ENCODE results near the gene HAAO. TPM values are rescaled to one million over a fixed set of nuclear protein-coding genes. Genes with fewer than 3 reads are reported as not detected.

The HAAO gene
- total RNA-seq, 1 donor from 2014 or later: 6.1 TPM

DNA sequence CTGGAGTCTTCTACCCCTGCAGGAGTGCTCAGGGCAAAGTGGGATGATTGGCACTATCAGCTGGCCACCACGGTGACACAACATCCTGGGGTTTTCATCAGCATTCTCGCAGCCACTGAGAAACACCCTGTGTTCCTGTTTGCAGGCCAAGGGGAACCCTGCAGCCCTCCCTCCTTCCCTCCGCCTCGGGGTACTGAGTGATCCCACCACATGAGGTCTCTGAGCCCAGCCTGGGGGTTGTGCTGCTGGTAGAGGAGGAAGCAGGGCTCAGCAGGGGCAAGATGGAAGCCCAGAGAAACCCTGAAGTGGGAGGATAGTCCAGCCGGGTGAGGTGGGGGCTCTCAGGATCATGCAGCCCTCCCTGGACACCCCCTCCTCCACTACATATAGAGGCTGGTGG lies 28.3 kb downstream of the HAAO start, which contains the start of gene OXER1:
Gene OXER1, minus strand, starts transcription at position 40 of the 400 bp plus-strand sequence. CDS start 73 bp downstream, outside the sequence.
- Histone ChIP-seq H3K4me1 (no peaks in the 10 kb centered on the region), H3K27me3 (ENCODE audit: low read depth) (no peaks in the 10 kb centered on the region), H3K27ac (no peak within 1 kb of the TSS), H3K36me3 (no peaks in the 10 kb centered on the region), H3K9me3 (no peaks in the 10 kb centered on the region), H3K4me3 (no peak within 1 kb of the TSS)
- ATAC-seq (peak; percentile 5 to 26), DNase-seq (no peak)
- TF ChIP-seq, protein P1, sequence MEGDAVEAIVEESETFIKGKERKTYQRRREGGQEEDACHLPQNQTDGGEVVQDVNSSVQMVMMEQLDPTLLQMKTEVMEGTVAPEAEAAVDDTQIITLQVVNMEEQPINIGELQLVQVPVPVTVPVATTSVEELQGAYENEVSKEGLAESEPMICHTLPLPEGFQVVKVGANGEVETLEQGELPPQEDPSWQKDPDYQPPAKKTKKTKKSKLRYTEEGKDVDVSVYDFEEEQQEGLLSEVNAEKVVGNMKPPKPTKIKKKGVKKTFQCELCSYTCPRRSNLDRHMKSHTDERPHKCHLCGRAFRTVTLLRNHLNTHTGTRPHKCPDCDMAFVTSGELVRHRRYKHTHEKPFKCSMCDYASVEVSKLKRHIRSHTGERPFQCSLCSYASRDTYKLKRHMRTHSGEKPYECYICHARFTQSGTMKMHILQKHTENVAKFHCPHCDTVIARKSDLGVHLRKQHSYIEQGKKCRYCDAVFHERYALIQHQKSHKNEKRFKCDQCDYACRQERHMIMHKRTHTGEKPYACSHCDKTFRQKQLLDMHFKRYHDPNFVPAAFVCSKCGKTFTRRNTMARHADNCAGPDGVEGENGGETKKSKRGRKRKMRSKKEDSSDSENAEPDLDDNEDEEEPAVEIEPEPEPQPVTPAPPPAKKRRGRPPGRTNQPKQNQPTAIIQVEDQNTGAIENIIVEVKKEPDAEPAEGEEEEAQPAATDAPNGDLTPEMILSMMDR (IDR thresholded peaks at IDR 0.05): no peak
- intact Hi-C loops (cut with DNase I): no loop called here

DNA sequence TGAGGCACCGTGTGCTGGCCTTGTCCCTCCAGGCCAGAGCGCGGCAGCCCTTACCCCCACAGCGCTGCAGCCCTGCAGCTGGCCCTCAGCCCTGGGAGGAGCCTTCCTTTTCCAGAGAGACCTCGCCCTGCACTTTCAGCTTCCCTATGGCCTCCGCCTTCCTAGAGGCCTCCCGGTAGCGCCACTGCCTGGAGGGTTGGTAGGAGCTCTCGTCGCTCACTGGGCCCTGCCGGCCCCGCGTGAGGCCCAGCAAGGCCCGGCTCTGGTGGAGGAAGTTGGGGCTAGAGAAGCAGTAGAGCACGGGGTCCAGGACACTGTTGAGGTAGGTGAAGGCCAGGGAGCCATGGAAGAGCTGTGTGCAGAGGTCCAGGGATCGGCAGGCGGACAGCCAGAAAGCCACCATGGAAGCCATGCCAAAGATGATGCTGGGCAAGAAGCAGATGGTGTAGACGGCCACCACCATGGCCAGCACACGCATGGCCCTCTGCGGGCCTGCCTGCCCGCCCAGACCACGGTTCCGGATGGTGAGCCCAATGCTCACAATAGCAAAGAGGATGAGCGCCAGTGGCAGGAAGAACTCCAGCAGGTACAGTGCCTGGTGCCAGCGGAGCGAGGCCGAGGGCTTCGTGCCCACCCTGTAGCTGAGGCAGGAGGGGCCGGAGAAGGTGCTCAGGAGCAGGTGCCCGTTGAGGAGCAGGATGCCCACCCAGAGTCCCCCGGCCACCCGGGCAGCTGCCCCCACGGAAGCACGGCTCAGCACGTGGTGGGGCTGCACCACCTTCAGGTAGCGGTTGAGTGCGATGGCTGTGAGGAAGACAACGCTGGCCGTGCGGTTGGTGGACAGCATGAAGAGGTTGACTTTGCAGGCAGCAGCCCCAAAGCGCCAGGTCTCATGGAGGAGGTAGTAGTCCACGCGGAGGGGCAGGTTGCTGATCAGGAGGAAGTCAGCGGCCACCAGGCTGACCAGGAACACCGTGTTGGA lies 29.3 kb downstream of the HAAO start:
- no peaks in the 10 kb centered on the region for H3K9me3 ChIP-seq
- H3K36me3 ChIP-seq: no peaks in the 10 kb centered on the region
- DNase-seq (no peak), ATAC-seq (no peak)
- H3K4me3 ChIP-seq: no peak overlapping the region
- intact Hi-C loops (cut with DNase I): no loop called here
- TF ChIP-seq, protein P1 (IDR thresholded peaks at IDR 0.05): no peak
- no peak overlapping the region for H3K27ac ChIP-seq
- H3K4me1 ChIP-seq: no peaks in the 10 kb centered on the region
- H3K27me3 ChIP-seq (ENCODE audit: low read depth): no peaks in the 10 kb centered on the region

DNA sequence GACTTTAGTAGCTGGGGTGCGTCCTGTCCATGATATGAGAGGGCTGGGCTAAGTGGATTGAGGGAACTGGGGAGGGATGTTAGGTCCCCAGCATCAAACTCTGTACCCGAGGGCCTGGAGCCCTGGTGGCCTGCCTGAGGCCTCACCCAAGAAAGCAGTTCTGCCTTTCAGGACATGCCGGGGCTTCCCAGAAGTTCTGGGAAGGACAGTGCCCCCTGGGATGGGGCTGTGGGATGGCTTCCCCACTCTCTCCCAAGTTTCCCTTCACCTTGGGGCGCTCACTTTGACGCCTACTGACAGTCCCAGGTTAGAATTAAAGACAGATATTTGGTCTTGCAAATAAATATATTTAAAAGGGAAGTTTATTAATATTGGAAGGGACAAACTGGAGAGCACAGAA lies 30.2 kb downstream of the HAAO start:
- no peaks in the 10 kb centered on the region for H3K9me3 ChIP-seq
- H3K4me3 ChIP-seq: no peak overlapping the region
- TF ChIP-seq, protein P1 (IDR thresholded peaks at IDR 0.05): no peak
- H3K36me3 ChIP-seq: no peaks in the 10 kb centered on the region
- no peak for ATAC-seq
- no peak overlapping the region for H3K27ac ChIP-seq
- H3K27me3 ChIP-seq (ENCODE audit: low read depth): no peaks in the 10 kb centered on the region
- intact Hi-C loops (cut with DNase I): no loop called here
- no peaks in the 10 kb centered on the region for H3K4me1 ChIP-seq
- DNase-seq: no peak

DNA sequence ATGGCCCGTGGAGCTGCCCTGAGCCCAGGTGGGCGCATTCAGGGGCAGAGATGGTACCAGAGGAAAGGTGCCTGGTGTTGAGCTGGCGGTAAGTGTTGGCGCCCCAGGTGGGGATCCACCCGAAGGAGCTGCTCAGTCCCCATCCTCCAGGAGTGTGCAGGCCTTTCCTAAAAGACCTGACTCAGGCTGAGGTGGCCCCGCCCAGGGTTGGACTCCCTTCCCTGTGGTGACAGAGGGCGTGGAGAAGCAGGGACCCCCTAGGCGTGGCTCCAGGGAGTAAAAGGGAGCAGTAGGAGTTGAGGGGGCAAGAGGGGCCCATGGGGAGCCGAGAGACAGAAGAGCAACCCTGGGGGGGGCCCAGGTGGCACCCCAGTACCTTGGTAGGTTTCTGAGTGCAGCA lies 30.8 kb downstream of the HAAO start:
- H3K27ac ChIP-seq: no peak overlapping the region
- H3K27me3 ChIP-seq (ENCODE audit: low read depth): no peaks in the 10 kb centered on the region
- ATAC-seq: no peak
- H3K4me3 ChIP-seq: no peak overlapping the region
- intact Hi-C loops (cut with DNase I): no loop called here
- no peaks in the 10 kb centered on the region for H3K36me3 ChIP-seq
- TF ChIP-seq, protein P1 (IDR thresholded peaks at IDR 0.05): no peak
- no peak for DNase-seq
- H3K4me1 ChIP-seq: no peaks in the 10 kb centered on the region
- no peaks in the 10 kb centered on the region for H3K9me3 ChIP-seq

DNA sequence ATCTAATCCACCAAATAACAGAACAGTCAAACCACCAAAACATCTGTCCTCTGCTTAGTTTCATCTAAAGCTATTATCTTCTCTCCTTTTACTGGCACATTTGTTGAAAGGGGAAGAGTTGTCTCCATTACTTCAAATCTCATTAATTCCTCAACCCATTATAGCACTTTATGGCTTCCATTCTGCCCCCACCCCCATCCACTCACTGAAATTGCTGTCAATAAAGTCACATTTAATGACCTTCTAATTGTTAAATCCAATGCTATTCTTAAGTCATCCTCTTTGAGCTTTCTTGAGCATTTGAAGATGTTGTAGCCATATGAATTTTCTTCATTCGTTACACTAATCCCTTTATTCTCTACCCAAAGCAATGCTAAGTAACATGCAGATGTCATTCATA lies 33.6 kb downstream of the HAAO start:
- no peak overlapping the region for H3K27ac ChIP-seq
- intact Hi-C loops (cut with DNase I): no loop called here
- ATAC-seq: no peak

More for the DNA sequence above, 33.6 kb downstream of the HAAO start:
- peaks cover 10% of the 10 kb centered on the region for H3K4me1 ChIP-seq
- no peak for DNase-seq
- H3K9me3 ChIP-seq: no peaks in the 10 kb centered on the region
- no peaks in the 10 kb centered on the region for H3K27me3 ChIP-seq (ENCODE audit: low read depth)
- peaks cover under 1% of the 10 kb centered on the region for H3K36me3 ChIP-seq
- H3K4me3 ChIP-seq: no peak overlapping the region
- TF ChIP-seq, protein P1 (IDR thresholded peaks at IDR 0.05): no peak
